ENCODE data around the gene STXBP6. TPM values are rescaled to one million over a fixed set of nuclear protein-coding genes. Genes with fewer than 3 reads are reported as not detected.

Gene STXBP6
- polyA plus RNA-seq, 1 donor from 2014 or later: 14.6 TPM

DNA sequence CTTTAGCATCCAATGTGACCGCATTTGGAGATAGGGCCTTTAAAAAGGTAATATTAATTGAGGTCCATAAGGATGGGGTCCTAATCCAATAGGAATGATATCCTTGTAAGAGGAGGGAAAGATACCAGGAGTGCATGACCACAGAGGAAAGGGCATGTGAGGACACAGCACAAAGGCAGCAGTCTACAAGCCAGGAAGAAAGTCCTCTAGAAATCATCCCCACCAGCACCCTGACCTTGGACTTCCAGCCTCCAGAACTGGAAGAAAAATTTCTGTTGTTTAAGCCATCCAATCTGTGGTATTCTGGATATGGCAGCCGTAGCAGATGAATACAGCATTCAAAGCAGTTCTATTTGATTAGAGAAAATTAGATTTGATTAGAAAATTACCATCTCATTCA, 145.4 kb downstream of the STXBP6 start:
- Histone ChIP-seq H3K9me3 (ENCODE audit: low read length) (no peaks in the 10 kb centered on the region), H3K4me2 (ENCODE audit: low read length) (no peak overlapping the region), H3K79me2 (replicated peaks; ENCODE audit: insufficient read depth, low read length) (no peaks in the 10 kb centered on the region), H3K9me2 (ENCODE audit: insufficient read depth, low read length) (no peaks in the 10 kb centered on the region), H3K4me3 (ENCODE audit: low read length) (no peak overlapping the region), H4K20me1 (ENCODE audit: insufficient read depth) (no peaks in the 10 kb centered on the region), H2AFZ (ENCODE audit: low read depth, low read length) (no peak overlapping the region), H3K36me3 (ENCODE audit: insufficient read depth, low read length) (no peaks in the 10 kb centered on the region), H3K27me3 (ENCODE audit: insufficient read depth, low read depth, low read length) (no peaks in the 10 kb centered on the region), H3K27ac (ENCODE audit: low read length) (no peak overlapping the region), H3K9ac (ENCODE audit: low read length) (no peak overlapping the region), H3F3A (ENCODE audit: insufficient read depth, low read length, poor library complexity, severe bottlenecking) (no peaks in the 10 kb centered on the region)
- TF ChIP-seq EP300 (conservative IDR thresholded peaks at IDR 0.05; ENCODE audit: poor library complexity, severe bottlenecking): no peak
- TF ChIP-seq SMC3 (conservative IDR thresholded peaks at IDR 0.05; ENCODE audit: poor library complexity): no peak
- TF ChIP-seq, protein P1, sequence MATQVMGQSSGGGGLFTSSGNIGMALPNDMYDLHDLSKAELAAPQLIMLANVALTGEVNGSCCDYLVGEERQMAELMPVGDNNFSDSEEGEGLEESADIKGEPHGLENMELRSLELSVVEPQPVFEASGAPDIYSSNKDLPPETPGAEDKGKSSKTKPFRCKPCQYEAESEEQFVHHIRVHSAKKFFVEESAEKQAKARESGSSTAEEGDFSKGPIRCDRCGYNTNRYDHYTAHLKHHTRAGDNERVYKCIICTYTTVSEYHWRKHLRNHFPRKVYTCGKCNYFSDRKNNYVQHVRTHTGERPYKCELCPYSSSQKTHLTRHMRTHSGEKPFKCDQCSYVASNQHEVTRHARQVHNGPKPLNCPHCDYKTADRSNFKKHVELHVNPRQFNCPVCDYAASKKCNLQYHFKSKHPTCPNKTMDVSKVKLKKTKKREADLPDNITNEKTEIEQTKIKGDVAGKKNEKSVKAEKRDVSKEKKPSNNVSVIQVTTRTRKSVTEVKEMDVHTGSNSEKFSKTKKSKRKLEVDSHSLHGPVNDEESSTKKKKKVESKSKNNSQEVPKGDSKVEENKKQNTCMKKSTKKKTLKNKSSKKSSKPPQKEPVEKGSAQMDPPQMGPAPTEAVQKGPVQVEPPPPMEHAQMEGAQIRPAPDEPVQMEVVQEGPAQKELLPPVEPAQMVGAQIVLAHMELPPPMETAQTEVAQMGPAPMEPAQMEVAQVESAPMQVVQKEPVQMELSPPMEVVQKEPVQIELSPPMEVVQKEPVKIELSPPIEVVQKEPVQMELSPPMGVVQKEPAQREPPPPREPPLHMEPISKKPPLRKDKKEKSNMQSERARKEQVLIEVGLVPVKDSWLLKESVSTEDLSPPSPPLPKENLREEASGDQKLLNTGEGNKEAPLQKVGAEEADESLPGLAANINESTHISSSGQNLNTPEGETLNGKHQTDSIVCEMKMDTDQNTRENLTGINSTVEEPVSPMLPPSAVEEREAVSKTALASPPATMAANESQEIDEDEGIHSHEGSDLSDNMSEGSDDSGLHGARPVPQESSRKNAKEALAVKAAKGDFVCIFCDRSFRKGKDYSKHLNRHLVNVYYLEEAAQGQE (IDR thresholded peaks at IDR 0.05; ENCODE audit: borderline replicate concordance): no peak
- TF ChIP-seq MXI1 (conservative IDR thresholded peaks at IDR 0.05; ENCODE audit: poor library complexity, severe bottlenecking): no peak
- TF ChIP-seq TAF1 (IDR thresholded peaks at IDR 0.05; ENCODE audit: low read depth): no peak
- TF ChIP-seq EZH2 (IDR thresholded peaks at IDR 0.05; ENCODE audit: borderline replicate concordance, insufficient read depth, low read length, poor library complexity, severe bottlenecking): no peak
- TF ChIP-seq RAD21 (conservative IDR thresholded peaks at IDR 0.05): no peak
- TF ChIP-seq, protein P2, sequence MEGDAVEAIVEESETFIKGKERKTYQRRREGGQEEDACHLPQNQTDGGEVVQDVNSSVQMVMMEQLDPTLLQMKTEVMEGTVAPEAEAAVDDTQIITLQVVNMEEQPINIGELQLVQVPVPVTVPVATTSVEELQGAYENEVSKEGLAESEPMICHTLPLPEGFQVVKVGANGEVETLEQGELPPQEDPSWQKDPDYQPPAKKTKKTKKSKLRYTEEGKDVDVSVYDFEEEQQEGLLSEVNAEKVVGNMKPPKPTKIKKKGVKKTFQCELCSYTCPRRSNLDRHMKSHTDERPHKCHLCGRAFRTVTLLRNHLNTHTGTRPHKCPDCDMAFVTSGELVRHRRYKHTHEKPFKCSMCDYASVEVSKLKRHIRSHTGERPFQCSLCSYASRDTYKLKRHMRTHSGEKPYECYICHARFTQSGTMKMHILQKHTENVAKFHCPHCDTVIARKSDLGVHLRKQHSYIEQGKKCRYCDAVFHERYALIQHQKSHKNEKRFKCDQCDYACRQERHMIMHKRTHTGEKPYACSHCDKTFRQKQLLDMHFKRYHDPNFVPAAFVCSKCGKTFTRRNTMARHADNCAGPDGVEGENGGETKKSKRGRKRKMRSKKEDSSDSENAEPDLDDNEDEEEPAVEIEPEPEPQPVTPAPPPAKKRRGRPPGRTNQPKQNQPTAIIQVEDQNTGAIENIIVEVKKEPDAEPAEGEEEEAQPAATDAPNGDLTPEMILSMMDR (IDR thresholded peaks at IDR 0.05; ENCODE audit: poor library complexity, severe bottlenecking): no peak

DNA sequence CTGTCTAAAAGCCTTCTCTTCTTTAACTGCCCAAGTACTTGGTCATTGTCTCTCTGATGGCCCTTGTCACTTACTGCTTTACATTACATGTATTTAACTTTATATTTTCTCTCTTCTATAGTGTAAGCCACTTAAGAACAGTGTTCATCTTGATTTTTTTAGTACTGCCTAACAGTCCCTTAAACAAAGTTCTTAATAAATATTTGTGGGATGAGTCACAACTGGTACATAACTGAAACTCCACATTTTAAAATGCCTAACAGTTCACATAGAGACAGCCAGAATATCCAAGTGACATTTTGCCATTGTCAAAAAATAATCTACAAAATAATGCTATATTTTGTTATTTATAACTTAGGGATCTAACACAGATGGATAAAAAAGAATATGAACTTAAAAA, 146.6 kb downstream of the STXBP6 start:
- no peaks in the 10 kb centered on the region for H3F3A ChIP-seq (ENCODE audit: insufficient read depth, low read length, poor library complexity, severe bottlenecking)
- no peaks in the 10 kb centered on the region for H3K79me2 ChIP-seq (replicated peaks; ENCODE audit: insufficient read depth, low read length)
- no peaks in the 10 kb centered on the region for H3K9me2 ChIP-seq (ENCODE audit: insufficient read depth, low read length)
- H3K36me3 ChIP-seq (ENCODE audit: insufficient read depth, low read length): no peaks in the 10 kb centered on the region
- H4K20me1 ChIP-seq (ENCODE audit: insufficient read depth): no peaks in the 10 kb centered on the region
- H3K9ac ChIP-seq (ENCODE audit: low read length): no peak overlapping the region
- H3K27ac ChIP-seq (ENCODE audit: low read length): no peak overlapping the region
- H3K4me3 ChIP-seq (ENCODE audit: low read length): no peak overlapping the region
- H3K4me2 ChIP-seq (ENCODE audit: low read length): no peak overlapping the region
- H3K9me3 ChIP-seq (ENCODE audit: low read length): no peaks in the 10 kb centered on the region
- no peak overlapping the region for H2AFZ ChIP-seq (ENCODE audit: low read depth, low read length)
- H3K27me3 ChIP-seq (ENCODE audit: insufficient read depth, low read depth, low read length): no peaks in the 10 kb centered on the region
- no peak for TF ChIP-seq TAF1 (IDR thresholded peaks at IDR 0.05; ENCODE audit: low read depth)
- no peak for TF ChIP-seq POLR2AphosphoS5 (IDR thresholded peaks at IDR 0.05)
- TF ChIP-seq, protein P1 (IDR thresholded peaks at IDR 0.05; ENCODE audit: borderline replicate concordance): no peak
- TF ChIP-seq EZH2 (IDR thresholded peaks at IDR 0.05; ENCODE audit: borderline replicate concordance, insufficient read depth, low read length, poor library complexity, severe bottlenecking): no peak
- TF ChIP-seq SMC3 (conservative IDR thresholded peaks at IDR 0.05; ENCODE audit: poor library complexity): no peak
- no peak for TF ChIP-seq MXI1 (conservative IDR thresholded peaks at IDR 0.05; ENCODE audit: poor library complexity, severe bottlenecking)
- no peak for TF ChIP-seq RAD21 (conservative IDR thresholded peaks at IDR 0.05)
- no peak for TF ChIP-seq EP300 (conservative IDR thresholded peaks at IDR 0.05; ENCODE audit: poor library complexity, severe bottlenecking)
- TF ChIP-seq, protein P2 (IDR thresholded peaks at IDR 0.05; ENCODE audit: poor library complexity, severe bottlenecking): no peak

Data from neural cell (in vitro differentiated cells).